GM23248 (cell line): Measurements from ENCODE around the gene SRPK2.

Source experiments
- EZH2 ChIP-seq: fragments of 200-600 bp; sonication (generic); IDR thresholded peaks from 2 replicates; pipeline ENCODE4 v1.6.1; 2018; ENCODE audit warnings: antibody characterized with exemption, mild to moderate bottlenecking; ENCODE audit not compliant: insufficient read depth, poor library complexity, severe bottlenecking
- EZH2phosphoT487 ChIP-seq: fragments of 200-600 bp; sonication (generic); IDR thresholded peaks from 2 replicates; pipeline ENCODE4 v1.6.1; 2018; ENCODE audit warnings: antibody characterized with exemption, moderate library complexity, mild to moderate bottlenecking, low read depth; ENCODE audit not compliant: insufficient read depth

DNA sequence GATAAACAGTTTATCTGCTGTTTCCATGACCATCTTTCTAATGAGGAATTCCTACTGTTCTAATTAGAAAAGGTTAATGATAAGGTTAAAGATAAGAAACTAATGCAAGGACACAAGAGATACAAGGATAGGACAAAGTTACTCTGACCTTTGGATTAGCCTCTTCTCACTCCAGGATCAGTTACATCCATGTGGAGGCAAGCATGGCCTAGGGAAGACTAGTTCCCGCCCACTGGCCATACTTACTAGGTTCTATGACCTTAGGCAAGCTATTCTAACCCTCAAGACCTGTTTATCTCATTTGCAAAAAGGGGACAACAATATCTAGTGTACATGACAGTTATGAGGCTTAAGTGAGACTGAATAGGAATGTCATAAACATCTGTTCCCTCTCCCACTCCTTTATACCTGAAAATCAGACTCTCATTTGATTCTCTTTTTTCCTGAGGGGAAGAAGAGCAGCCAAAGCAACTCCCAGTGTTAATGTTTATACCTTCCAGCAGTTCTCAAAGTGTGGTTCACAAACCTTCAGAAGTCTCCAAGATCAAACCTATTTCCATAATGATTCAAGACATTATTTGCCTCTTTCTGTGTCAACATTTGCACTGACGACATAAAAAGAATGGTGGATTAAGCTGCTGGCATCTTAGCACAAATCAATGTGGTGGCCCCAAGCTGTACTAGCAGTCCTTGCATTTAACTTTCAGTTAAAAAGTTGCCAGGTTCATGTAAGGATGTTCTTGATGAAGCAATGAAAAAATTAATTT lies 72.0 kb downstream of the SRPK2 start:
- TF ChIP-seq EZH2phosphoT487, result no peak
- no peak for TF ChIP-seq EZH2
